Thyroid gland (tissue), 4 donors: Measurements from ENCODE around the gene CEP170B. TPM values are rescaled to one million over a fixed set of nuclear protein-coding genes. Genes with fewer than 3 reads are reported as not detected.

Experiments used
- DNase-seq, 2 donors: peaks; one replicate each; pipeline ENCODE4 v3.0.0-alpha.2; 2019
- H3K27ac ChIP-seq, 3 donors: fragments of 200-600 bp; sonication (generic); 1 replicate in 2 of 3; 2 replicates in 1 of 3; pipeline ENCODE4 v1.5.1; 2016 to 2019; ENCODE audit warnings: mild to moderate bottlenecking in 1 of 3, moderate library complexity in 1 of 3
- H3K27me3 ChIP-seq: fragments of 200-600 bp; sonication (generic); one replicate; pipeline ENCODE4 v1.5.1; 2019
- H3K36me3 ChIP-seq, 2 donors: fragments of 200-600 bp; sonication (generic); one replicate each; pipeline ENCODE4 v1.5.1; 2016 to 2019
- H3K4me1 ChIP-seq, 2 donors: fragments of 200-600 bp; sonication (generic); one replicate each; pipeline ENCODE4 v1.5.1; 2017 to 2019
- H3K4me3 ChIP-seq, 3 donors: fragments of 200-600 bp; sonication (generic); replicated peaks in 1 of 3; 1 replicate in 2 of 3; 2 replicates in 1 of 3; pipeline ENCODE4 v1.5.1; 2016; ENCODE audit warnings: mild to moderate bottlenecking in 1 of 3
- H3K9me3 ChIP-seq: fragments of 200-600 bp; sonication (generic); one replicate; pipeline ENCODE4 v1.5.1; 2017
- CTCF ChIP-seq, 6 experiments: fragments of 200-600 bp in 3 of 6; fragments of 450-650 bp in 3 of 6; sonication (generic) in 3 of 6; IDR thresholded peaks; one replicate each; pipeline ENCODE4 v1.5.1; 2016 to 2019; ENCODE audit warnings: antibody characterized with exemption in 6 of 6, mild to moderate bottlenecking in 2 of 6, inconsistent platforms in 1 of 6, moderate library complexity in 1 of 6
- POLR2A ChIP-seq, 2 donors: fragments of 450-650 bp; IDR thresholded peaks; one replicate each; pipeline ENCODE4 v1.6.1; 2017; ENCODE audit warnings: antibody characterized with exemption in 2 of 2, mild to moderate bottlenecking in 2 of 2, moderate library complexity in 1 of 2
- WGBS, 2 donors: methylation state at CpG; one replicate each; pipeline ENCODE4 v1.1.5; 2017; 5-methylcytosine and 5-hydroxymethylcytosine counted together
- intact Hi-C: fragments of 100-400 bp; cut with DNase I; formaldehyde crosslinking; loops from one replicate; pipeline ENCODE4 v1.15.1; 2023
- total RNA-seq, 4 donors: library from RNA; depleted of rRNA; stranded (reverse); fragments of >200 nt; gene quantifications; one replicate each; pipeline ENCODE4 v1.2.3, GENCODE V29; 2016

Gene CEP170B
- total RNA-seq, 4 donors from 2014 or later = 18.3 to 46.2 (median 27.4) TPM

- no peak for DNase-seq
- TF ChIP-seq CTCF (IDR thresholded peaks at IDR 0.05) = no peak
- TF ChIP-seq POLR2A (IDR thresholded peaks at IDR 0.05) = no peak
- WGBS, 2 donors = 87 to 100% methylated on average over 2 to 13 of the region's 14 CpGs
- no peak overlapping the region for H3K27ac ChIP-seq
- intact Hi-C loops = no loop called here
- no peak overlapping the region for H3K4me3 ChIP-seq
- H3K36me3 ChIP-seq = peaks cover 6 to 16% of the 10 kb centered on the region in 2 donors
- no peaks in the 10 kb centered on the region for H3K9me3 ChIP-seq
- peaks cover 7 to 8% of the 10 kb centered on the region in 2 donors for H3K4me1 ChIP-seq
- no peaks in the 10 kb centered on the region for H3K27me3 ChIP-seq
Measured at GRCh38 chr14:104877066-104877805, 12.2 kb downstream of the CEP170B start.

GRCh38 chr14:104877806-104878550 lies 12.9 kb downstream of the CEP170B start:
- intact Hi-C loops = no loop called here
- Histone ChIP-seq H3K27ac (no peak overlapping the region), H3K36me3 (peaks cover 6 to 16% of the 10 kb centered on the region in 2 donors), H3K9me3 (no peaks in the 10 kb centered on the region), H3K27me3 (no peaks in the 10 kb centered on the region), H3K4me3 (no peak overlapping the region), H3K4me1 (peaks cover 2% of the 10 kb centered on the region in 2 donors)
- no peak for DNase-seq
- TF ChIP-seq POLR2A (IDR thresholded peaks at IDR 0.05) (no peak), CTCF (IDR thresholded peaks at IDR 0.05) (no peak)
- 78 to 83% methylated on average over 9 to 19 of the region's 30 CpGs for WGBS, 2 donors

GRCh38 chr14:104878582-104878981 lies 13.5 kb downstream of the CEP170B start:
- Histone ChIP-seq H3K4me1 (no peaks in the 10 kb centered on the region), H3K9me3 (no peaks in the 10 kb centered on the region), H3K27ac (no peak overlapping the region), H3K4me3 (no peak overlapping the region), H3K36me3 (peaks cover 6 to 21% of the 10 kb centered on the region in 2 donors), H3K27me3 (no peaks in the 10 kb centered on the region)
- no peak for DNase-seq
- WGBS, 2 donors = 93 to 94% methylated on average over 6 to 7 of the region's 14 CpGs
- TF ChIP-seq POLR2A (IDR thresholded peaks at IDR 0.05) (no peak), CTCF (IDR thresholded peaks at IDR 0.05) (no peak)
- intact Hi-C loops = no loop called here

GRCh38 chr14:104879201-104879982 lies 14.3 kb downstream of the CEP170B start:
- Histone ChIP-seq H3K9me3 (no peaks in the 10 kb centered on the region), H3K36me3 (peaks cover 12 to 27% of the 10 kb centered on the region in 2 donors), H3K4me3 (no peak overlapping the region), H3K4me1 (no peaks in the 10 kb centered on the region), H3K27me3 (no peaks in the 10 kb centered on the region), H3K27ac (no peak overlapping the region)
- no peak for DNase-seq
- WGBS, 2 donors = 84 to 86% methylated on average over 13 to 24 of the region's 29 CpGs
- no peak for TF ChIP-seq CTCF (IDR thresholded peaks at IDR 0.05)
- TF ChIP-seq POLR2A (IDR thresholded peaks at IDR 0.05) = no peak
- intact Hi-C loops = no loop called here
